ENCODE results near the gene ACKR2. TPM values are rescaled to one million over a fixed set of nuclear protein-coding genes. Genes with fewer than 3 reads are reported as not detected.

The ACKR2 gene
- total and polyA plus RNA-seq, 2 experiments from 2014 or later: 0.35 TPM; not detected in 1

- Histone ChIP-seq H3K27ac (ENCODE audit: low read depth) (no peak overlapping the region), H3K79me2 (replicated peaks; ENCODE audit: insufficient read depth) (no peaks in the 10 kb centered on the region), H3K4me2 (no peak overlapping the region), H4K20me1 (replicated peaks; ENCODE audit: insufficient read depth) (no peaks in the 10 kb centered on the region), H2AFZ (peak overlapping the region; percentile 87), H3K4me3 (no peak overlapping the region), H3K4me1 (ENCODE audit: insufficient read depth) (0 out of 2 replicates have a peak, but pooled peaks cover 5% of the 10 kb centered on the region), H3F3A (replicated peaks; ENCODE audit: low read depth) (no peaks in the 10 kb centered on the region), H3K9me2 (ENCODE audit: insufficient read depth) (no peaks in the 10 kb centered on the region), H3K36me3 (ENCODE audit: insufficient read depth) (no peaks in the 10 kb centered on the region), H3K27me3 (ENCODE audit: insufficient read depth) (no peaks in the 10 kb centered on the region)
- ATAC-seq (no peak), DNase-seq (ENCODE audit: low spot score) (no peak)
- Mint-ChIP-seq H3K36me3 (ENCODE audit: low read depth) (no peaks in the 10 kb centered on the region), H3K4me3 (no peak overlapping the region), H3K27ac (no peak overlapping the region), H3K27me3 (ENCODE audit: insufficient read depth, low read depth, poor library complexity) (peaks cover 4% of the 10 kb centered on the region), H3K4me1 (peaks cover 8% of the 10 kb centered on the region; the same call in 2 of the 3 replicates), H3K9me3 (no peaks in the 10 kb centered on the region; the same call in 2 of the 3 replicates)
- no peak for TF ChIP-seq NANOG (IDR thresholded peaks at IDR 0.05; ENCODE audit: borderline replicate concordance)
- TF ChIP-seq REST (IDR thresholded peaks at IDR 0.05; ENCODE audit: unreplicated experiment): no peak
- TF ChIP-seq JUNB (IDR thresholded peaks at IDR 0.05; ENCODE audit: unreplicated experiment): no peak
- TF ChIP-seq ZNF462 (CRISPR knock-in tag; IDR thresholded peaks at IDR 0.05): no peak
- TF ChIP-seq ZNF114 (CRISPR knock-in tag; IDR thresholded peaks at IDR 0.05): no peak
- TF ChIP-seq CREB1 (CRISPR knock-in tag; IDR thresholded peaks at IDR 0.05; ENCODE audit: low read depth): no peak
These were observed 13.6 kb downstream of the ACKR2 start for GRCh38 chr3:42822828-42823227.

Measured in GM23338 (cell line).